Measurements from ENCODE around the gene ARMC9.
"Not testable (repeated sequence)": the region's sequence is repeated elsewhere in the genome, so short reads cannot be mapped to it uniquely, and the experiment has no call there.

The ARMC9 gene

DNA sequence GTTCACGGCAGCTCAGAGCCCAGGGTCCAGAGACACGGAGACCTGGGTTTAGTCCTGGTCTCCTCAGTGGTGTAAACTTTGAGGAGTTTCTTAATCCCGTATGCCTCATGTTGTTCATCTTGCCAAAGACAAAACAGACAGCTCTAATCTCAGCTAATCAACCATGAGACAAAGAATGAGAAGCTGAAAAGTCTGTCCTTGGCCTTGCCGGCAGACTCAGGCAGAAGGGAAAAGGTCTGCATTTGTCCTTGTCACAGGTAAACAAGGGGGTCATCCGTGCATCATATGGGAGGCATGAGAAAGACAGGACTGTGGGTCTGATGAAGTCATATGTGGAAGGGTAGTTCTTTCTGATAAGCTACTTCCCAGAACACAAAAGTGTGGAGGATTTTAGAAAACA, 1.8 kb upstream of the ARMC9 start:
- TF ChIP-seq, protein P1, sequence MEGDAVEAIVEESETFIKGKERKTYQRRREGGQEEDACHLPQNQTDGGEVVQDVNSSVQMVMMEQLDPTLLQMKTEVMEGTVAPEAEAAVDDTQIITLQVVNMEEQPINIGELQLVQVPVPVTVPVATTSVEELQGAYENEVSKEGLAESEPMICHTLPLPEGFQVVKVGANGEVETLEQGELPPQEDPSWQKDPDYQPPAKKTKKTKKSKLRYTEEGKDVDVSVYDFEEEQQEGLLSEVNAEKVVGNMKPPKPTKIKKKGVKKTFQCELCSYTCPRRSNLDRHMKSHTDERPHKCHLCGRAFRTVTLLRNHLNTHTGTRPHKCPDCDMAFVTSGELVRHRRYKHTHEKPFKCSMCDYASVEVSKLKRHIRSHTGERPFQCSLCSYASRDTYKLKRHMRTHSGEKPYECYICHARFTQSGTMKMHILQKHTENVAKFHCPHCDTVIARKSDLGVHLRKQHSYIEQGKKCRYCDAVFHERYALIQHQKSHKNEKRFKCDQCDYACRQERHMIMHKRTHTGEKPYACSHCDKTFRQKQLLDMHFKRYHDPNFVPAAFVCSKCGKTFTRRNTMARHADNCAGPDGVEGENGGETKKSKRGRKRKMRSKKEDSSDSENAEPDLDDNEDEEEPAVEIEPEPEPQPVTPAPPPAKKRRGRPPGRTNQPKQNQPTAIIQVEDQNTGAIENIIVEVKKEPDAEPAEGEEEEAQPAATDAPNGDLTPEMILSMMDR (IDR thresholded peaks at IDR 0.05), result no peak
- H3K4me3 ChIP-seq, result no peak overlapping the region
- DNase-seq (ENCODE audit: low spot score), result no peak
- H3K27ac ChIP-seq, result no peak overlapping the region

DNA sequence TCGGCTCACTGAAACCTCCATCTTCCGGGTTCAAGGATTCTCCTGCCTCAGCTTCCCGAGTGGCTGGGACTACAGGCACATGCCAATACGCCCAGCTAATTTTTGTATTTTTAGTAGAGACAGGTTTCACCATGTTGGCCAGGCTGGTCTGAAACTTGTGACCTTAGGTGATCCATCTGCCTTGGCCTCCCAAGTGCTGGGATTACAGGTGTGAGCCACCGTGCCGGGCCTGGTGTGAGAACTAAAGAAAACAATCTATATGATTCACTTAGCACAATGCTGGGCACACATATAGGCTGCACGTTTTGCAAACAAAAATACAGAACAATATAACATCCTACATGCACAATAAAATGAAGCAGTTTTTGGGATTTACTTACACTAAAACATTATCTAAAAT, 1.2 kb upstream of the ARMC9 start:
- not testable (repeated sequence) for H3K27ac ChIP-seq; H3K4me3 ChIP-seq; DNase-seq (ENCODE audit: low spot score)

DNA sequence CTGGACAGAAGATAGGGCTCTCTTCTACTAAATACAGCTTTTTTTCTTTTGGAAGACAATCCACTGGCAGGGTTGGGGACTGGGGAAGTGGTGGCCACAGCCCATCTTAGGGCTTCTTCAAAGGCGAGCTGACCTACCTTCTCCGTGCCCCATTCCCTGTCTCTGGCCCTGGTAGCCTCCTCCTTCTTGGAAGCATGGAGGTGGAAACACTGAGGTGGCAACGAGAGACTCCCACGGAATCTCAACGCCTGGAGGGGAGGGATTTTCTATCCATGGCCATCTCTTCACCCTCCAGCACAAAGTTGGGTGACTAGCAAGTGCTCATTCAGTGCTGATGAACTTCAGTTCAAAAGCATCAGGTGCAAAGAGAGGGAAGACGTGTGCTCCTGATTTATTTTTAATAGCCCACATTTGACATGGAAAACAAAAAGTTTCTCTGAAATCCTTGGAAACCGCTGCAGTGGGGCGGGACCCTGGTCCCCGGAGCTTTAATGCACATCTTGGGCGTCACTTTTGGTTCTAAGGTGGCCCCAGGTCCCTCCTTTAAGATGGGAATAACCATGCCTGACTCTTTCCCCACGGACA, 633 bp upstream of the ARMC9 start:
- peak overlapping the region; percentile 1 to 78 for H3K27ac ChIP-seq
- TF ChIP-seq, protein P1 (IDR thresholded peaks at IDR 0.05), result no peak
- DNase-seq (ENCODE audit: low spot score), result no peak
- peak overlapping the region; percentile 97 for H3K4me3 ChIP-seq

DNA sequence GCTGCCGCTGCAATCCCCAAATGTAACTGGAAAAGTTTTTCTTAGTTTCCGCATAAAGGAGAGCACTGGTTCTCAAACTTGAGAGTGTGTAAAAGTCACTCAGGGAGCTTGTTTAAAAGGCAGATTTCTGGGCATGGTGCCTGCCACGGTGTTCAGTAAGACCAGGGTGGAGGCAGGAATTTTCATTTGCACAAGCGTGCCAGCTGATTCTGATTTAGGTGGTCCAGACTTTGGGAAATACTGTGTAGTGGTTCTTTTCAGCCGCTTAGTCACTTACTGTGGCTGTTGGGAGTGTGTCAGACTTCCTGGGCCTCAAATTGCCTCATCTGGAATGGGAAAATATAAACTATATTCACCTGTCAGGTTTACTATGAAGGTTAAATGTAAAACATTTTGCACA, 788 bp downstream of the ARMC9 start:
- H3K27ac ChIP-seq, result peak overlapping the region in 1 of 2 donors; percentile 1
- peak overlapping the region; percentile 97 for H3K4me3 ChIP-seq
- TF ChIP-seq, protein P1 (IDR thresholded peaks at IDR 0.05), result no peak
- no peak for DNase-seq (ENCODE audit: low spot score)

DNA sequence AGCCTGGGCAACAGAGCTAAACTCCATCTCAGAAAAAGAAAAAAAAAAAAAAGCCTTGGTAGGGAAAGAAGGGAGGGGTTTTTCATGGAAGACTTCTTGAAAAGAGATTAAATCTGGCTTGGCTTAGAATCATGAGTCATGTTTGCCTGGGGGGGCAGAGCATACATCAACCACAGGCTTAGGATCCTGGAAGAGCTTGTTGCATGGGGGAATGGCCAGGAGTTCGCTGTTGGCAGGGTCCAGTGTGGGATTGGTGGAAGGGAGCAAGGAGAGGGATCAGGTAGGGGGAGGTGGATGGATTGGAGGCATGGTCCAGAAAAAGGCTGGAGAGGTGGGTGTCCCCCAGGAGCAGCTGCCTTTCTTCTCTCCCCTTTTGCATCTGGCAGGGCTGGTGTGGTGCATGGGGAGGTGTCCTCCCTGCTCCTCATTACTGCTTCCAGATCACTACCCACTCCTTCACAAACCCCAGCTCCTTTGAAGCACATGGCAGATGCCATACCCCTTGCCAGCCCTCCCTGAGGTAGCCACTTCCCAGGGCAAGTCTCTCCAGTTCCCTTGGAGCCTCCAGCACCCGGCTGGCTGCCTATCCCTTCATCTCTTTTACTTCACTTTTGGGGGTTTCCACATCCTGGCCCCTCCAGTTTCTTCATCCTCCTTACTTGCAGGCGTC, 2.5 kb downstream of the ARMC9 start:
- TF ChIP-seq, protein P1 (IDR thresholded peaks at IDR 0.05), result no peak
- Histone ChIP-seq H3K4me3 (no peak overlapping the region), H3K27ac (no peak overlapping the region)
- no peak for DNase-seq (ENCODE audit: low spot score)

DNA sequence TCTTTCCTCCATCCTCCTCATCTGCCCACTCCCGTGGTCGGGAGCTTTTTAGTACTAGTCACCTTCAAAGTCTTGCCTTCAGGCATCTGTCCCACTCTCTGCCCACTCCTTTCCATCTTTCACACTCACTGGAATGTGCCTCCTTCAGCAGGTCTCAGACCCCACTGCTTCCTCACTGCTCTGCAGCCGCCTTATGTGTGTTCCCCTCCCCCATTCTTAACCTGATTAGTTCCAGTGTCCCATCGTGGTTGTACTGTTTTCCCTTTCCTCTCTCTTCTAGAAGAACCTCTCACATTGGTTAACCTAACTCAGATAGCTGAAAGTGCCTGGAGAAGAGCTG, 3.0 kb downstream of the ARMC9 start:
- H3K4me3 ChIP-seq, result no peak overlapping the region
- H3K27ac ChIP-seq, result no peak overlapping the region

DNA sequence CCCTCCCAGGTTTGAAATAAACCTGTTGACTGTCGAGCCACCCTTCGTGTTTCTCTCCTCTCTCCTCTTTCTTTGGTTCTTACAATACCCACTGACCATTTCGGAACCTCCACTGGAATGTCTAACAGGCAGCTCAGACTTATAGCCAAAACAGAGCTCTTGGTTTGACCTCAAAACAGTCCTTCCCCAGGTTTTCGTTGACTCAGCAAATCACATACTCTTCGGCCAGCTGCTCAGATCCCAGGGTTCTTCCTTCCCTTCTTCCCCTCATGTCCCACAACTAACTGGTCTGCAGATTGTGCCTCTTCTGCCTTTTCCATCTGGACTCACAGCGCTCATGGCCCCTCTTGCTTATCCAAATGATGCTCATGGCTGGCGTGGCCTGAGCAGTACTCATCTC, 4.7 kb downstream of the ARMC9 start:
- TF ChIP-seq, protein P1 (IDR thresholded peaks at IDR 0.05), result no peak
- no peak overlapping the region for H3K4me3 ChIP-seq
- DNase-seq (ENCODE audit: low spot score), result no peak
- H3K27ac ChIP-seq, result no peak overlapping the region

More for the DNA sequence above, 3.0 kb downstream of the ARMC9 start:
- DNase-seq (ENCODE audit: low spot score), result no peak
- TF ChIP-seq, protein P1 (IDR thresholded peaks at IDR 0.05), result no peak

Measured in coronary artery (tissue), 2 donors.